HepG2 (cell line): Measurements from ENCODE around the gene EPO. TPM values are rescaled to one million over a fixed set of nuclear protein-coding genes. Genes with fewer than 3 reads are reported as not detected.
A peak's percentile ranks its signal among the peaks of the same experiment; 100 is the strongest.

ENCODE experiments used
- ATAC-seq: fragments of 200-7000 bp; cut with Tn5 transposase; 3 replicates; pipeline ENCODE4 v1.9.1; 2020; ENCODE audit warnings: mild to moderate bottlenecking, moderate library complexity
- BruUV-seq: library from RNA; stranded (reverse); fragments of 400-500 nt; replicated peaks from 2 replicates; lab custom pipeline; 2021; lab: Mats Ljungman, UMichigan
- CTCF ChIA-PET: fragments of 300-600 bp; formaldehyde crosslinking; extraction: SDS; loops from one replicate; lab custom pipeline; 2021; ENCODE audit warnings: low total read pairs, inconsistent platforms, low intra/inter-chr PET ratio; lab: Yijun Ruan, JAX
- POLR2A ChIA-PET: fragments of 350-600 bp; sonication (Branson Sonifier 250); formaldehyde crosslinking; loops from one replicate; lab custom pipeline; 2020; ENCODE audit warnings: antibody characterized with exemption, inconsistent platforms; lab: Yijun Ruan, JAX
- DNase-seq: peaks from one replicate; pipeline ENCODE4 v3.0.0-alpha.2; 2015; ENCODE audit warnings: low spot score
- FAIRE-seq: peaks from 3 replicates; lab custom pipeline; 2011; peaks lifted over from hg19 to GRCh38; lab: Jason Lieb, UNC
- H2AFZ ChIP-seq: one replicate; pipeline ENCODE4 v1.6.1; 2011; ENCODE audit warnings: low read length, inconsistent platforms
- H3K27ac ChIP-seq: fragments of 300-600 bp; 3 replicates; pipeline ENCODE4 v1.8.0; 2011; ENCODE audit warnings: mixed run types, mild to moderate bottlenecking, mixed read lengths, low read length, inconsistent platforms; ENCODE audit not compliant: insufficient read depth; ENCODE audit errors: extremely low read length
- H3K27me3 ChIP-seq, 2 experiments: fragments of 200-600 bp in 1 of 2; 2 replicates in 1 of 2; 3 replicates in 1 of 2; pipeline versions ENCODE4 v1.6.0 to v1.8.0; 2011; ENCODE audit warnings: low read length in 2 of 2, mild to moderate bottlenecking in 2 of 2, moderate library complexity in 2 of 2, inconsistent platforms in 1 of 2; ENCODE audit not compliant: insufficient read depth in 2 of 2, control insufficient read depth in 1 of 2
- H3K36me3 ChIP-seq, 2 experiments: fragments of 200-600 bp in 1 of 2; replicated peaks in 1 of 2; 2 replicates in 1 of 2; 3 replicates in 1 of 2; pipeline versions ENCODE4 v1.5.1 to v1.8.0; 2011; ENCODE audit warnings: low read length in 2 of 2, inconsistent platforms in 1 of 2; ENCODE audit not compliant: insufficient read depth in 2 of 2, control insufficient read depth in 1 of 2
- H3K4me1 ChIP-seq: 2 replicates; pipeline ENCODE4 v1.5.1; 2012; ENCODE audit warnings: low read length, inconsistent platforms; ENCODE audit not compliant: insufficient read depth
- H3K4me2 ChIP-seq: 2 replicates; pipeline ENCODE4 v1.6.0; 2011; ENCODE audit warnings: low read depth, low read length, inconsistent platforms
- H3K4me3 ChIP-seq, 3 experiments: fragments of 200-600 bp in 1 of 3; sonication (generic), shearing (Covaris generic) in 1 of 3; replicated peaks in 1 of 3; 2 replicates each; pipeline ENCODE4 v1.5.1; 2011 to 2016; ENCODE audit warnings: low read length in 3 of 3, inconsistent platforms in 2 of 3, low read depth in 2 of 3, mild to moderate bottlenecking in 2 of 3, control low read depth in 1 of 3, mixed read lengths in 1 of 3; ENCODE audit not compliant: insufficient read depth in 1 of 3
- H3K79me2 ChIP-seq: one replicate; pipeline ENCODE4 v1.6.1; 2011; ENCODE audit warnings: low read length, inconsistent platforms; ENCODE audit not compliant: insufficient read depth
- H3K9ac ChIP-seq: 2 replicates; pipeline ENCODE4 v1.6.0; 2011; ENCODE audit warnings: mild to moderate bottlenecking, low read depth, low read length, inconsistent platforms; ENCODE audit not compliant: insufficient read depth
- H3K9me3 ChIP-seq: 2 replicates; pipeline ENCODE4 v1.5.1; 2012; ENCODE audit warnings: mild to moderate bottlenecking, low read length
- H4K20me1 ChIP-seq: 2 replicates; pipeline ENCODE4 v1.6.0; 2011; ENCODE audit warnings: inconsistent platforms, mild to moderate bottlenecking, low read length, moderate library complexity; ENCODE audit not compliant: insufficient read depth
- CREB3 ChIP-seq: sonication (generic); formaldehyde crosslinking; IDR thresholded peaks from 2 replicates; pipeline ENCODE4 v1.5.0; 2020; ENCODE audit warnings: missing genetic modification reagents
- HMGXB4 ChIP-seq, 2 experiments: sonication (generic) in 1 of 2; formaldehyde crosslinking in 1 of 2; IDR thresholded peaks; 2 replicates each; pipeline versions ENCODE4 v1.4.0 to v1.6.1; 2018 to 2020; ENCODE audit warnings: missing genetic modification reagents in 2 of 2, borderline replicate concordance in 1 of 2, low read depth in 1 of 2, mild to moderate bottlenecking in 1 of 2, missing biosample characterization in 1 of 2
- HNRNPL ChIP-seq: fragments of 200-400 bp; formaldehyde crosslinking; IDR thresholded peaks from 2 replicates; pipeline ENCODE4 v1.6.1; 2017; ENCODE audit warnings: mild to moderate bottlenecking, low read depth, low read length
- PCBP1 ChIP-seq: fragments of 200-400 bp; formaldehyde crosslinking; IDR thresholded peaks from 2 replicates; pipeline ENCODE4 v1.6.1; 2017; ENCODE audit warnings: mild to moderate bottlenecking, low read depth, low read length, borderline replicate concordance
- POLR2A ChIP-seq, 2 experiments: IDR thresholded peaks; 2 replicates each; pipeline ENCODE4 v1.6.1; 2011; ENCODE audit warnings: low read depth in 2 of 2, low read length in 2 of 2, mild to moderate bottlenecking in 1 of 2, moderate library complexity in 1 of 2; ENCODE audit not compliant: insufficient read depth in 1 of 2
- RFX5 ChIP-seq: IDR thresholded peaks from 2 replicates; pipeline ENCODE4 v1.6.1; 2011; ENCODE audit warnings: low read depth, low read length, improper control_type of control experiment
- ZBTB33 ChIP-seq: sonication (generic); formaldehyde crosslinking; IDR thresholded peaks from 2 replicates; pipeline ENCODE4 v1.4.0; 2020; ENCODE audit warnings: missing genetic modification reagents
- ZBTB38 ChIP-seq: sonication (generic); formaldehyde crosslinking; IDR thresholded peaks from 2 replicates; pipeline ENCODE4 v1.5.1; 2020; ENCODE audit warnings: mild to moderate bottlenecking, missing genetic modification reagents
- ZNF33A ChIP-seq: sonication (generic); formaldehyde crosslinking; IDR thresholded peaks from 2 replicates; pipeline ENCODE4 v1.5.1; 2020; ENCODE audit warnings: missing genetic modification reagents, mild to moderate bottlenecking, moderate library complexity, borderline replicate concordance
- ZNF546 ChIP-seq: sonication (generic); formaldehyde crosslinking; conservative IDR thresholded peaks from 2 replicates; pipeline ENCODE4 v1.8.1; 2023; ENCODE audit warnings: mild to moderate bottlenecking, missing genetic modification reagents
- ZNF710 ChIP-seq: sonication (generic); formaldehyde crosslinking; IDR thresholded peaks from 2 replicates; pipeline ENCODE4 v1.5.0; 2020; ENCODE audit warnings: mild to moderate bottlenecking, missing genetic modification reagents, borderline replicate concordance
- WGBS: methylation state at CpG from one replicate; pipeline ENCODE4 v1.1.6; 2017; ENCODE audit warnings: low lambda C conversion rate; 5-methylcytosine and 5-hydroxymethylcytosine counted together
- in situ Hi-C: cut with HindIII; loops from 2 replicates; pipeline ENCODE4 v1.10.0; 2017; ENCODE audit warnings: low pct_unique_long_range_greater_than_20kb; ENCODE audit not compliant: extremely low pct_ligation_motif_present
- intact Hi-C: fragments of 100-400 bp; cut with micrococcal nuclease; formaldehyde crosslinking; loops from one replicate; pipeline ENCODE4 v1.10.0; 2022; ENCODE audit not compliant: unreplicated experiment
- polyA plus RNA-seq, 8 experiments: library from polyadenylated mRNA; depleted of rRNA in 3 of 8; stranded (reverse) in 7 of 8; unstranded in 1 of 8; fragments of >200 nt; fragmentation: Illumina TruSeq in 4 of 8; extraction: Trizol in 4 of 8; gene quantifications; 2 replicates each; pipeline versions ENCODE4 v1.2.1 to v1.2.3, GENCODE V29; 2011 to 2016; ENCODE audit warnings: low read depth in 4 of 8, missing spikeins in 1 of 8, mixed read lengths in 1 of 8; ENCODE audit not compliant: insufficient read depth in 1 of 8
- total RNA-seq, 5 experiments: library from RNA; depleted of rRNA; stranded (reverse); fragments of >200 nt; fragmentation: Illumina TruSeq; extraction: Trizol; gene quantifications; 2 replicates each; pipeline ENCODE4 v1.2.3, GENCODE V29; 2016; ENCODE audit warnings: low read depth in 1 of 5

EPO gene
- total and polyA plus RNA-seq, 2 of the 13 experiments (the other 11 are each of a cell fraction or from before 2014, with no cell fraction given), result 10.3 to 25.7 TPM

- TF ChIP-seq HMGXB4 (CRISPR knock-in tag; IDR thresholded peaks at IDR 0.05; ENCODE audit: borderline replicate concordance in 1 of 2, low read depth in 1 of 2) (no peak), ZBTB33 (CRISPR knock-in tag) (peak; percentile 26; the same call in 1 of the 2 replicates), POLR2A (IDR thresholded peaks at IDR 0.05; ENCODE audit: insufficient read depth in 1 of 2, low read depth in 2 of 2, low read length in 2 of 2) (0 out of 4 replicates have a peak, but pooled peaks of 1 of the 2 experiments have one; percentile 26), CREB3 (CRISPR knock-in tag) (no peak), ZNF710 (CRISPR knock-in tag) (no peak), ZNF546 (no peak), ZBTB38 (CRISPR knock-in tag) (0 out of 2 replicates have a peak, but pooled peaks have one; percentile 42), HNRNPL (0 out of 2 replicates have a peak, but pooled peaks have one; percentile 42), RFX5 (no peak), PCBP1 (no peak), ZNF33A (CRISPR knock-in tag) (no peak)
- H3K27ac ChIP-seq, result no peak overlapping the region
- POLR2A ChIA-PET, result interaction anchor here (1.0 to 1.8 kb wide), 4 partner anchors 28 to 247 kb away, joined by 3 to 6 read pairs (median 3); partner anchors contain the start of genes MEPCE, MOSPD3 and POP7
- H3K4me1 ChIP-seq, result peaks cover 38% of the 10 kb centered on the region
- WGBS, result 93% methylated on average over 19 of the region's 23 CpGs
- DNase-seq, result no peak
- H3K4me2 ChIP-seq, result no peak overlapping the region
- no peak overlapping the region for H2AFZ ChIP-seq
- H4K20me1 ChIP-seq, result peaks cover 8% of the 10 kb centered on the region; the same call in 1 of the 2 replicates
- H3K27me3 ChIP-seq, result peaks cover 0 to 4% of the 10 kb centered on the region in 2 experiments; a peak in 2 of 5 replicates
- H3K9me3 ChIP-seq, result no peaks in the 10 kb centered on the region
- H3K36me3 ChIP-seq, result peaks cover 14 to 29% of the 10 kb centered on the region in 2 experiments; a peak in 4 of 5 replicates
- no TSS peak for BruUV-seq
- intact Hi-C loops (no loop called here), in situ Hi-C loops (no loop called here)
- no peak for ATAC-seq
- no peak overlapping the region for H3K9ac ChIP-seq
- H3K79me2 ChIP-seq, result peaks cover 9% of the 10 kb centered on the region
- no peak for FAIRE-seq
- CTCF ChIA-PET, result no interaction called here
- no peak overlapping the region for H3K4me3 ChIP-seq
Measured at GRCh38 chr7:100676501-100677306, 43.6 kb upstream of the EPO start.
